Keratinocyte (primary cell): ENCODE measurements around the gene MYBPH. TPM values are rescaled to one million over a fixed set of nuclear protein-coding genes. Genes with fewer than 3 reads are reported as not detected.

Experiments
- DNase-seq: peaks from one replicate; pipeline ENCODE4 v3.0.0-alpha.2; 2011; ENCODE audit warnings: low read depth, missing footprints, low spot score
- FAIRE-seq: peaks from 2 replicates; lab custom pipeline; 2011; peaks lifted over from hg19 to GRCh38; lab: Jason Lieb, UNC
- H2AFZ ChIP-seq: 2 replicates; pipeline ENCODE4 v1.6.0; 2012; ENCODE audit warnings: low read length, control low read depth, inconsistent platforms; ENCODE audit not compliant: control insufficient read depth
- H3K27ac ChIP-seq: 2 replicates; pipeline ENCODE4 v1.5.1; 2011; ENCODE audit warnings: low read length; ENCODE audit not compliant: control insufficient read depth, insufficient read depth
- H3K27me3 ChIP-seq: 3 replicates; pipeline ENCODE4 v1.6.0; 2011; ENCODE audit warnings: low read length; ENCODE audit not compliant: control insufficient read depth, insufficient read depth; ENCODE audit errors: extremely low read depth
- H3K36me3 ChIP-seq, 2 experiments: 2 replicates in 1 of 2; 3 replicates in 1 of 2; pipeline ENCODE4 v1.5.1; 2011; ENCODE audit warnings: low read length in 2 of 2, mild to moderate bottlenecking in 1 of 2; ENCODE audit not compliant: control insufficient read depth in 2 of 2, insufficient read depth in 2 of 2; ENCODE audit errors: extremely low read depth in 1 of 2
- H3K4me1 ChIP-seq: 3 replicates; pipeline ENCODE4 v1.5.1; 2011; ENCODE audit warnings: low read length; ENCODE audit not compliant: control insufficient read depth, insufficient read depth; ENCODE audit errors: extremely low read depth
- H3K4me2 ChIP-seq: 3 replicates; pipeline ENCODE4 v1.6.0; 2011; ENCODE audit warnings: low read depth, low read length; ENCODE audit not compliant: control insufficient read depth, insufficient read depth; ENCODE audit errors: extremely low read depth
- H3K4me3 ChIP-seq, 3 experiments: fragments of 200-600 bp in 1 of 3; sonication (generic) in 1 of 3; 2 replicates in 2 of 3; 3 replicates in 1 of 3; pipeline ENCODE4 v1.5.1; 2011 to 2016; ENCODE audit warnings: low read length in 3 of 3, mild to moderate bottlenecking in 3 of 3, control low read depth in 2 of 3, inconsistent platforms in 1 of 3, low read depth in 1 of 3, mixed read lengths in 1 of 3, mixed run types in 1 of 3, moderate library complexity in 1 of 3; ENCODE audit not compliant: control insufficient read depth in 2 of 3, insufficient read depth in 2 of 3; ENCODE audit errors: extremely low read depth in 1 of 3
- H3K79me2 ChIP-seq: 2 replicates; pipeline ENCODE4 v1.6.0; 2012; ENCODE audit warnings: low read length; ENCODE audit not compliant: control insufficient read depth, insufficient read depth
- H3K9ac ChIP-seq: 3 replicates; pipeline ENCODE4 v1.6.0; 2011; ENCODE audit warnings: low read length; ENCODE audit not compliant: control insufficient read depth, insufficient read depth; ENCODE audit errors: extremely low read depth
- H3K9me1 ChIP-seq: 3 replicates; pipeline ENCODE4 v1.6.0; 2011; ENCODE audit warnings: low read length; ENCODE audit not compliant: control insufficient read depth, insufficient read depth; ENCODE audit errors: extremely low read depth
- H3K9me3 ChIP-seq: 2 replicates; pipeline ENCODE4 v1.5.1; 2012; ENCODE audit warnings: low read depth, low read length; ENCODE audit not compliant: control insufficient read depth
- H4K20me1 ChIP-seq: 3 replicates; pipeline ENCODE4 v1.6.0; 2011; ENCODE audit warnings: low read length; ENCODE audit not compliant: control insufficient read depth, insufficient read depth; ENCODE audit errors: extremely low read depth
- CTCF ChIP-seq, 3 experiments: IDR thresholded peaks in 1 of 3; conservative IDR thresholded peaks in 1 of 3; optimal IDR thresholded peaks in 1 of 3; 2 replicates in 2 of 3; 3 replicates in 1 of 3; pipeline versions ENCODE3 to v1.5.1; 2011; ENCODE audit warnings: low read length in 3 of 3, mild to moderate bottlenecking in 3 of 3, moderate library complexity in 2 of 3, control low read depth in 1 of 3, inconsistent platforms in 1 of 3; ENCODE audit not compliant: insufficient read depth in 2 of 3; ENCODE audit errors: extremely low read depth in 1 of 3
- EZH2 ChIP-seq: IDR thresholded peaks from one replicate; pipeline ENCODE4 v1.6.1; 2012; ENCODE audit warnings: inconsistent platforms, mild to moderate bottlenecking, low read length, moderate library complexity
- dilution Hi-C: fragments of 300-500 bp; cut with MboI; formaldehyde crosslinking; loops from one replicate; pipeline ENCODE4 v1.7.0; 2020; ENCODE audit warnings: low sequenced_read_pairs; ENCODE audit not compliant: extremely low pct_ligation_motif_present
- polyA plus RNA-seq, 5 experiments: library from polyadenylated mRNA; depleted of rRNA in 3 of 5; stranded (reverse) in 3 of 5; stranded (forward) in 1 of 5; unstranded in 1 of 5; fragments of >200 nt; gene quantifications; 1 replicate in 1 of 5; 2 replicates in 3 of 5; 3 replicates in 1 of 5; pipeline versions ENCODE4 v1.2.1 to v1.2.3, GENCODE V29; 2011 to 2012; ENCODE audit warnings: missing spikeins in 2 of 5, low read depth in 1 of 5, low replicate concordance in 1 of 5

MYBPH gene
- polyA plus RNA-seq, 1 donor (not counting 4 experiments of a cell fraction or from before 2014, with no cell fraction given): not detected

GRCh38 chr1:203168991-203169390 lies 6.6 kb downstream of the MYBPH start:
- Histone ChIP-seq H3K36me3 (no peaks in the 10 kb centered on the region), H3K79me2 (no peaks in the 10 kb centered on the region), H3K27ac (no peak overlapping the region), H3K9ac (no peak overlapping the region), H3K27me3 (peaks cover 4% of the 10 kb centered on the region), H4K20me1 (no peaks in the 10 kb centered on the region), H3K9me3 (no peaks in the 10 kb centered on the region), H3K4me1 (no peaks in the 10 kb centered on the region), H3K4me3 (no peak overlapping the region), H3K4me2 (no peak overlapping the region), H2AFZ (no peak overlapping the region), H3K9me1 (no peaks in the 10 kb centered on the region)
- no peak for FAIRE-seq
- dilution Hi-C loops: no loop called here
- TF ChIP-seq CTCF (optimal IDR thresholded peaks at IDR 0.05 in 1 of 3, IDR thresholded peaks at IDR 0.05 in 1 of 3, conservative IDR thresholded peaks at IDR 0.05 in 1 of 3; ENCODE audit: extremely low read depth in 1 of 3, insufficient read depth in 2 of 3, low read length in 3 of 3) (no peak), EZH2 (no peak)
- no peak for DNase-seq

DNA sequence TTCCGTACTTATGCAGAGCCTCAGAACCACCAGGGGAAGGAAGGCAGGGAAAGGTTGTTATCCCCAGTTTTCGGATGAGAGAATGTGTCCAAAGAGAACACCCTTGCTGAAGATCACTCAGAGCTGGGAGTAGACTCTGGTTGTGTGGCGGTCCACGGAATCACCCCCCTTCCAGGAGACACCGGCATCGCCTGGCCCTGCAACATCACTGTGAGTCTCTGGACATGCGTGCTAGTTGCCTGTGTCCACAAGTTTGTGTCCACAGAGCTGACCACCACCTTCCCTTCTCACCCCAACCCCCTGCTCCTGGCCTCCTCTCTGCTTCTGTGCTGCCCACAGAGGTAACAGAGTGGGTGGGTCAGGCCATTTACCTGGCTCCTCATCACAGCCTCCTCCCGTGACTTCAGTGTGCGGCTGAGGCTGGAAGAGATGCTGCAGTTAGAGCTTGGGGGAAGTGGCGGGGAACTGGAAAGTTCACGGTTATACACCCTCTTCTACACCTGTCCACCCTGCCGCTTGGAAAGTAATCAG lies 7.3 kb downstream of the MYBPH start:
- Histone ChIP-seq H3K36me3 (no peaks in the 10 kb centered on the region), H3K4me2 (no peak overlapping the region), H3K27ac (no peak overlapping the region), H3K9me1 (no peaks in the 10 kb centered on the region), H2AFZ (no peak overlapping the region), H3K9me3 (no peaks in the 10 kb centered on the region), H3K79me2 (no peaks in the 10 kb centered on the region), H4K20me1 (no peaks in the 10 kb centered on the region), H3K4me1 (no peaks in the 10 kb centered on the region), H3K4me3 (no peak overlapping the region), H3K27me3 (peaks cover 11% of the 10 kb centered on the region), H3K9ac (no peak overlapping the region)
- FAIRE-seq: no peak
- TF ChIP-seq CTCF (optimal IDR thresholded peaks at IDR 0.05 in 1 of 3, IDR thresholded peaks at IDR 0.05 in 1 of 3, conservative IDR thresholded peaks at IDR 0.05 in 1 of 3; ENCODE audit: extremely low read depth in 1 of 3, insufficient read depth in 2 of 3, low read length in 3 of 3) (no peak), EZH2 (no peak)
- no peak for DNase-seq
- dilution Hi-C loops: no loop called here
